Forelimb muscle (tissue), 1 donor: ENCODE data around the gene DLG4. TPM values are rescaled to one million over a fixed set of nuclear protein-coding genes. Genes with fewer than 3 reads are reported as not detected.

ENCODE experiments used
- DNase-seq: peaks from one replicate; pipeline ENCODE4 v3.0.0-alpha.2; 2013; ENCODE audit warnings: low read depth
- polyA plus RNA-seq: library from polyadenylated mRNA; unstranded; fragments of 120-200 nt; gene quantifications from one replicate; pipeline ENCODE4 v1.2.1, GENCODE V29; 2013; ENCODE audit not compliant: insufficient read length

The DLG4 gene
- polyA plus RNA-seq, 1 donor: 18.0 TPM

DNA sequence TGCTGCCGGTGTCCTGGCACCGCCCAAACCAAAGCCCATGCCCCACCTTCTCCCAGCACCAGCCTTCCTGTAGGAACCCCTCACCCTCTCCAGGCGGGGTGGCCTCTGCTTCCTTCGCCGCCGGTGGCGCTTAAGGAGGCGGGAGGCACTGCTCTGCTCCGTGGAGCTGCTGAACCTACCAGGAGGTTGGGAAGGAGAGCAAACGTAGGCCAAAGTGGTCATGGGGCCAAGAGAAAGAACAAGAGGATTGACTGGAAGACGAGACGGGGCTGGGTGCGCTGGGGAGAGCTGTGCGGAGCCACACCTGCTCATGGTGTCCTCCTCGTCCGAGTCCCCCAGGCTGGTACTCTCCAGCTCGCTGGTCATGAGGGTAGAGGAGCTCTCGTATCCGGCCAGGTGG is 9.9 kb upstream of the DLG4 start:
- DNase-seq: no peak

DNA sequence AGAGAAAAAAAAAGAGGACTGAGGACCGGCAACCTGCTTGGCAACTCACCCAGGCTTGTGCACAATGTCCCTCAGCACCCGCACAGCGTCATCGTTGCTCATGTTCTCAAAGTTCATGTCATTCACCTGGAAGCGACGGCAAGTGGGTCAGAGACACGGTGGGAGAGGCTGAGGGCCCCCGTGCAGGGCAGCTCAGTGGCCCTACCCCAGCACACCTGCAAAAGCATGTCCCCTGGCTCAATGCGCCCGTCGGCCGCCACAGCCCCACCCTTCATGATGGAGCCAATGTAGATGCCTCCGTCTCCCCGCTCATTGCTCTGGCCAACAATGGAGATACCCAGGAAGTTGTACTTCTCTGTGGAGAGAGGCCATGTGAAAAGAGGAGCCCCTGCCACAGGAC is 9.3 kb upstream of the DLG4 start:
- DNase-seq: no peak

DNA sequence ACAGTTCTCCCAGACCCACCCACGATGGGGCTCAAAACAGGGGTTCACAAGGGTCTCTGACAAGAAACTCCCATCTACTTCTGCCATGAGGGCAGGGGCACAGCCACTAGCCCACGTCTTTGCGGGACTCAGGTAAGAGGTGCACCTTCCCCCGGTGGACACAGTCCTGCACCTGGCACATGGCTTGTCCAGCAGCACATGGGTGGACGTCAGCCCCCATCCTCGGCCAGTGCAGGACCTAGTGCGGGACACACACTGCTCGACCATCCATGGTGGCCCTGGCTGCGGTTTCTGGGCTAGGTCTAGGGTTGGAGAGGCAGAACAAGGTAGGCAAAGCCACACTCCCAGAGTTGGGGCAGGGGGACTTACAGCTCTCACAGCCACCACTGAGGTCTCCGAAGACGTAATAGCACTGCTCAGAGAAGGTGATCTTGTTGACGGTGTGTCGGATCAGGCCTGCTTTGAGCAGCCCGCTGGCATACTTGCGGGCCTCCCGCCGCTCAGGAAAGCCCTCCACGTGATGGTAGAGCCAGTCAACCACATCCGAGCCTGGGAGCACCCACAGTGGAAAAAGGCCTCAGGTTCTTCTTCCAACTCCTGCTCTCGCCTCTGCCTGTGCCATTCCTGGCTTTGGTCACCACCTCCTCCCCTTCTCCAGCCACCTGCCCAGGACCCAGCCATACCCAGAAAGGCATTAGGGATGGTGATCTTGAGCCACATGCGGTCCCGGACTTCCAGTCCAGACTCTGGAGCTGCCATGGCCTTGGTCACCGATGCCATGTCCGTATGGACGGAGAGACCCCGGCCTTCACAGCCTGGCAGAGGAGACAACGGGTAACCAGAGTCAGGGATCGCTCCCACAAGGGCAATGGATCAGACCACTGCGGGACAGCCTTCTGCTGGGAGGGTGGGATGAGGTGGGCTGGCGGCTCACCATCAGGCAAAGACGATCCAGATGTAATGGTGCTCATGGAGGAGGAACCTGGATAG is 7.4 kb upstream of the DLG4 start:
- no peak for DNase-seq

DNA sequence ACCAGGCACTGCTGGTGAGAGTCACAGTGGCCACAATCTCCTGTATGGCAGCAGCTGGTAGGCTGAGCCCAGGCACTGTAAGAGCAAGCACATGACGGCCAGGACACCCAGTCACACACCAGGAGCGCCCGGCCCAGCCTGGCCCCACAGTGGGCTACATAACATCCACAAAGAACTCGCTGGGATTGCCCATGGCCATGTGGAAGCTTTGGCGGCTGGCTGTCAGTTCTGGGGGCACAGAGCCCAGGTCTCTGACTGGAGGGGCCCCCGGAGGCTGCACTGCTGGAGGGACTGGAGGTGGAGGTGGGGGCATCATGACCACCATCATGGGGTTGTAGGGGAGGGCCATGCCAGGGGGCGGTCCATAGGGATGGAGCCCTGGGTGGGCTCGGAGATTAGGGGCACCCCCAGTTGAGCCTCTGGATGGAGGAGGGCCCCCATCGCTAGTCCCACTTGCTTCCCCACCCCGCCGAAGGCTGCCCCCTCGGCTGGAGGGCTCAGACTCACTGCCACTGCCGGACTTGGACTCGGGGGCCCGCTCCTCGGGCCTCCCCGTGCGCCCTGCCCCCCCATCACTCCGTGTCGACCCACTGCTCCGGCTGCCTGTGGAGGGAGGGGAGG is 6.2 kb upstream of the DLG4 start:
- DNase-seq: no peak

DNA sequence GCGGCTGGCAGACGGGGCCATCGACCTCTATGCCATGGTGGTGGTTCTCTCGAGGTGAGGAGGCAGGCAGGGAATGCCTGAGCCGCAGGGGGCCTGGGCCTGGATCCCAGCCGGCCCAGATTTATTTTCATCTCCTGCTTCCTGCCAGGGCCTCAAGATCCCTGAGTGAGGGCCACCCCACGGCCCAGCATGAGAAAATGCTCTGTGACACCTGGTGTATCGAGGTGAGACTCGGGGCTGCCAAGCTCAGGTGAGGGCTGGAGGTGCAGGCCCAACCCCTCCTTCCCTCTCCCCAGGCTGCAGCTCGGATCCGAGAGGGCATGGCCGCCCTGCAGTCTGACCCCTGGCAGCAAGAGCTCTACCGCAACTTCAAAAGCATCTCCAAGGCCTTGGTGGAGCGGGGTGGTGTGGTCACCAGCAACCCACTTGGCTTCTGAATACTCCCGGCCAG is 5.0 kb upstream of the DLG4 start:
- no peak for DNase-seq

DNA sequence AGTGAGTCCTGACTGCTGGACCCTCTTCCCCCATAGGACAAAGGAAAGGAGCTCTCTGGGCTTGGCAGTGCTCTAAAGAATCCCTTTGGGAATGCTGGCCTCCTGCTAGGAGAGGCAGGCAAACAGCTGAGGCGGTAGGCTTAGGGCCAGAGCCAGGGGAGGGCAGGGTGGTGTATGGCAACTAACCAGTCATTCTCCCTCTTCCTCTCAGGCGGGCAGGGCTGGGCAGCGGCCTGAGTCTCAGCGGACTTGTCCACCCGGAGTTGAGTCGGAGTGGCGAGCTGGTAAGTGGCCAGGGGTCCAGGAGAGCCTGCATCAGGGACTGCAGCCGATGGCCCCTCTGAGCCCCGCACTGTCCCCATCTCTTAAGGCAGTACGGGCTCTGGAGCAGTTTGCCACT is 4.5 kb upstream of the DLG4 start:
- no peak for DNase-seq

DNA sequence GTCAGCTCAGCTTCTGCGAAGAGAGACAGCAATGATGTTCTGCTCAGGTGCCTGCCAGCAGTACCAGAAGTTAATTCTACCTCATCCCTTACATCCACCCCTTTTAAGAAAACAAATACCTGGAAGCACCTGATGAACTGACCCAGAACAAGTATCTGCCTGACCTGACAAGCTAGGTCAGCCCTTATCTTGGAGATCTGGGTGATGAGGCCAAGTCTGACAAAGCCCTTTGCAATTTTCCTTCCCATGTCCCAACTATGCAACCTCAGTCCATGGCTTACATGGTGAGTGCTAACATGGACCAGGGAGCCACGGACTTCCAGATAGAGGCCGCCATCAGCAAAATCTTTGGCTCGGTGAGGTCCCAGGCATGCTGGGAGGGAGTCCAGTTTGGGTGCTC is 3.7 kb upstream of the DLG4 start:
- no peak for DNase-seq

DNA sequence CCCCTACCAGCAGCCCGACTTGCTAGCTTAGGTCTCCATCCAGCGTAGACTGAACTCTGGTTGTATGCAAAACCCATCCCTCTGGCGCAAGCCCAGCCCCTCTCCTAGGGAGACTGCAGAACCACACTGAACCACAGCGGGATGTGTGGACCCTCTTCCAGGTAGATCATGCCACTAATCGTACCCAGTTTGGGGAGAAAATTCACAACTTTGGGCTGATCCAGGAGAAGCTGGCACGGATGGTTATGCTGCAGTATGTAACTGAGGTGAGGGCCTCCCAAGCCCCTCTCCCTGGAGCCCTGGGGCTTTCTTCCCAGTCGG is 3.3 kb upstream of the DLG4 start:
- no peak for DNase-seq

DNA sequence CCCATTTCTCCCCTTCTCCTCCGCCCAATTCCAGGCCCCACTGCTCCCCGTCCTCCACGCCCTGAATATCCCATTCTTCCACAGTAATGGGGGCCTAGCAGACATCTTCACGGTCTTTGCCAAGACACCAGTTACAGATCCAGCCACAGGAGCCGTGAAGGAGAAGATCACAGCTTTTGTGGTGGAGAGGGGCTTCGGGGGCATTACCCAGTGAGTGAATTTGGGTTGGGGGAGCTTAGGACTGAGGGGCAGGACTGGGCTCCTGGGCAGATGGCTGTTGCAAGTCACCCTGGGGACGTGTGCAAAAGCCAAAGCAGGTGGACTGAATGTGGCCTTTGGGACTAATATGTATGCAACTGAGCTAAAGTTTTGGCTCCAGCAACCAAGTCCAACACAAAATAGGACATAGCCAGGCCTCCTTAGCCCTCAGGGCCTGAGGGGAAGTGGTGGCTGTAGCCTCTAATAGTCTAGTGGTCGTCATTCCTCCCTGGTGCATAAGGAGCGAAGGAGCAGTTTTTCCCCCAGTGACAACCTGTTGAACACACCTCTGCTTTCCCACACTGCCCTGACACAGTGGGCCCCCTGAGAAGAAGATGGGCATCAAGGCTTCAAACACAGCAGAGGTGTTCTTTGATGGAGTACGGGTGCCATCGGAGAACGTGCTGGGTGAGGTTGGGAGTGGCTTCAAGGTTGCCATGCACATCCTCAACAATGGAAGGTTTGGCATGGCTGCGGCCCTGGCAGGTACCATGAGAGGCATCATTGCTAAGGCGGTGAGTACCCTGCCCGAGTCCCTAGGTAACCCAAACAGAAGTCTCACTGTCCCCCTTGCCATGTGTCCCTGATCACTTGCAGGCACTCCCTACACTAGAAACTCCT is 2.7 kb upstream of the DLG4 start:
- no peak for DNase-seq

DNA sequence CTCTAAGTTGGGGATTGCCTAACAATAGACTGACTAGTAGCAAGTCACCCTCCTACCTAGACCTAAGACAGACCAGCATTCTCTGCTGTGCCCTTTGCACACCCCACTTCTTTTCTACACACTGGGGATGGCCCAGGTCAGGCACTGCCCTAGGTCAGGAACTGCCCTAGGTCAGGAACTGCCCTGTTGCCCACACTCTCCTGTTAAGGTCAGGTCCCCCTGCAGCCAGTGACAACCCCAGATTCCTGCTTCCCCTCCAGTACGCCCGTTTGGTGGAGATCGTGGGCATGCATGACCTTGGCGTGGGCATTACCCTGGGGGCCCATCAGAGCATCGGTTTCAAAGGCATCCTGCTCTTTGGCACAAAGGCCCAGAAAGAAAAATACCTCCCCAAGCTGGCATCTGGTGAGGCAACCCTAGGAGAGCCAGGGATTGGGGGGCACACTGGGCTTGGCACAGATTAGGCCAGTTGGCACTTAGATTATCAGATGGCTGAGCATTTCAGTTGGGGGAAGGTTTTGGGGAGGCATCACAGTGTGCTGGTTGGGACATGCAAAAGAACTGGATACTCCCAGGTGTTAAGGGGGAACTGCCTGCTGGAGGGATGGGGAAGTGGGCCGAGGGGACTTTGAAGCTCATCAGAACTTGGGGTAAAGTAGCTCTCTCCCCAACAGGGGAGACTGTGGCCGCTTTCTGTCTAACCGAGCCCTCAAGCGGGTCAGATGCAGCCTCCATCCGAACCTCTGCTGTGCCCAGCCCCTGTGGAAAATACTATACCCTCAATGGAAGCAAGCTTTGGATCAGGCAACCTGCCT is 1.8 kb upstream of the DLG4 start:
- no peak for DNase-seq

DNA sequence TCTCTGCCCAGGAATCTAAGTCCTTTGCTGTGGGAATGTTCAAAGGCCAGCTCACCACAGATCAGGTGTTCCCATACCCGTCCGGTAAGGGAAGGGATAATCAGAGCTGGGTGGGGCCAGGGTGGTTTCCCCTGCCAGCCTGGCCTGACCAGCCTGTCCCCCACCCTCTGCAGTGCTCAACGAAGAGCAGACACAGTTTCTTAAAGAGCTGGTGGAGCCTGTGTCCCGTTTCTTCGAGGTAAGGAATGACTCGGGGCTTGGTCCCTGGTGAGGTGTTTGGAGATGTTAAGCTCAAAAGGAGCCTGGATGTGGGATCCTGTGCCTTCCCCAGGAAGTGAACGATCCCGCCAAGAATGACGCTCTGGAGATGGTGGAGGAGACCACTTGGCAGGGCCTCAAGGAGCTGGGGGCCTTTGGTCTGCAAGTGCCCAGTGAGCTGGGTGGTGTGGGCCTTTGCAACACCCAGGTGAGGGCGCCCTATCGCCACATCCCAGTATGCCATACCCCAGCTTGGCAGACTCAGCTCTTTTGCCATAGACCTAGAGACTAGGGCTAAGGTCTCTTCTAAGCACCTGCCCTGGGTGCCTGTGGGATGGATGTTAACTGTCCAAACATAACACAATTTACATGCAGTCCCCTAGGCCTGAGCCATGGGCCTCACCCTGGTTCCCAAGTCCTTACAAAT is 1.1 kb upstream of the DLG4 start:
- DNase-seq: no peak

DNA sequence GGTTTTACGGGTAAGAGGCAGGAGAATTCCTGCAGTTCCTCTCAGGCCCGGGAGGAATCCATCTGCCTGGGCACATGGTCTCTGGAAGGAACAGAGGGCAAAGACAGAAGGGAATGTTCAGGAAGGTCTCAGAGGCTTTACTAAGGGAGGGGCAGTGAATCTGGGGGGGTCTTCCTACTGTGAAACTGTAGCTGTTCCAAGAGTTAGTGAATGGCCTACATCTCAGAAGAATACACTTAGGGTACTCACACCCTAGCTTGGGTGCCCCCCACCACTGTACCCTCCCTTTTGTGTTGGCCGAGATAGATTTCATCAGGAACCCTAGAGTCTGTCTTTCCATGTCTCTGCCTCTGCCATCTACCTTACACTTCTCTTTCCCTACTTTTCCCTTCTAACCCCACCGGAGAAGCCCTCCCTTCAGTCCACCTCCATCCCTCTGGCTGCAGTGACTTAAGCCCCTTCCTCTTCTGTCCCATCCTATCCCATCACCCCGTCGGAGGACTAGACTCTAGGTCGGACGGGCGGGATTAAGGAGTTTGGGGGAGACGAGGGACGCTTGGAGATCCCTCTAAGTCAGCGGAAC is 316 bp downstream of the DLG4 start:
- DNase-seq: no peak

DNA sequence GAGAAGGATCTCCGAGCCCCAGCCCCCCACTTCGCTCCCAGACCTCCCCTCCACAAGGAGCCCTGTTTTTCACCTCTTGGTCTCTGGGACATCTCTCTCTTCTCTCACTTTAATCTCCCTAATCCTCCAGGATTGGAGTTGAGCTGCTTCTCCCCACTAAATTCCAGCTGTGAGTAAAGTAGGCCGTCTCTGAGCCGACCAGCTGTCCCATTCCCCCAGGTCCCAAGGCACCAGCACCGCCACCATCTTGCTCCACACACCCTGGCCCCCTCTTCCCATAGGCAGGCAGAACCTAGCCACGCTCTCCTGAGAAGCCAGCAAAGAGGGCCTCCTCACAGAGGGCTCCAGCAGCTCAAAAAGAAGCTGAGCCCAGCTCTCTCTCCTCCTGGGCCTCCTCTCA is 878 bp downstream of the DLG4 start:
- DNase-seq: no peak

DNA sequence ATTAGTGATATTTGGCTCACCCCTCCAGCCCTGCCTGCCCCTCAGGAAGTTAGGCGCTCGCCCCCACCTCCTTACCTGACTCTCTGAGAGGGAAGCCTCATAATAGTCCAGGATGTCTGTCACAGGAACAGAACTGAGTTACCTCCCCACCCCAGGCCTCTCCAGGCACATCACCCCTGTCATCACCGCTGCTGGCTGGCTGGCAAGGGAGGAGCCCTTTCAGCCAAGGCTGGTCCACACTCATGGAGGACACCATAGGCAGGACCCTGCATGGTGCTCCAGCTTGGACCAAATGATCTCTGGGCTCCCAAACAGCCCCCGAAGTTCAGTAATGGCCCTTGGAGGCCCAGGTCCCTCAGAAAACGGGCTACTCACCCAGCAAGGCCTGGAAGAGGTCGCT is 1.5 kb downstream of the DLG4 start:
- no peak for DNase-seq

DNA sequence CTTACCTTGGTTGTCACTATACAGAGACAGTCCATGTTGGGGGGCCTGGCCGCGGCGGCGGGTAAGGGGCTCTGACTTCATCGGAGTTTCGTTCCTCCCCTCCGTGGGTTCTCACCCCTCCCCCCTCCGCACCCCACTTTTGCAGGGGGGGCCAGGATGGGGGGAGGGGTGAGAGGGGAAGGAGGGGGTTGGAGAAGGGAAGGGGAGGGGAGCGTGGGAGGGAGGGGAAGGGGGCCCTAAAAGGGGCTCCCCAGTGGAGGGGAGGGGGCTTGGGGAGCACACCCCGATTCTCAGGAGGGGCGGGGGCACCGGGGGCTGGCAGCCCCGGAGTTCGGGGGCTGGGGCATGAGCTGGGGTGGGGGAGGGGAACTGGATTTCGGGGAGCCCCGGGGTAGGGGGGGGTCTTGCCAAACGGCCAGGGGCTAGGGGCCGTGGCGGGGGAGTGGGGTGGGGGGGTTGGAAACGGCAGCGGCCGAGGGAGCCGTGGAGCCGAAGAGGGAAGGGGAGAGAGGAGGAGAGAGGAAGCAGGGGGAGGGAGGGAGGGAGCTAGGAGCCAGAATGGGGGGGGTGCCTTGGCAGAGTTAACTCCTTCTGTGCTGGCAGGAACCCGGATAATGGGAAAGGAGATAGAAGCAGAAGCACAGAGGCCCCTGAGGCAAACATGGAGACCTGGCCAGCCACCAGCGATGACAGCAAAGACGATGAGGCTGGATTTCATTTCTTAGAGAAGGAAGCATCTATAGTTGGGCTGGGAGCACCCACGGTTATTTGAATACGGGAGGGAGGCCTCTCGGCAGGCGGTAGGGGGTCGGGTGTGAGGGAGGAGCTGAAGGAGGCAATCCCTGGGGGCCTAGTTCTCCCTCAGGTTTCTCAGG is 2.3 kb downstream of the DLG4 start:
- DNase-seq: no peak

DNA sequence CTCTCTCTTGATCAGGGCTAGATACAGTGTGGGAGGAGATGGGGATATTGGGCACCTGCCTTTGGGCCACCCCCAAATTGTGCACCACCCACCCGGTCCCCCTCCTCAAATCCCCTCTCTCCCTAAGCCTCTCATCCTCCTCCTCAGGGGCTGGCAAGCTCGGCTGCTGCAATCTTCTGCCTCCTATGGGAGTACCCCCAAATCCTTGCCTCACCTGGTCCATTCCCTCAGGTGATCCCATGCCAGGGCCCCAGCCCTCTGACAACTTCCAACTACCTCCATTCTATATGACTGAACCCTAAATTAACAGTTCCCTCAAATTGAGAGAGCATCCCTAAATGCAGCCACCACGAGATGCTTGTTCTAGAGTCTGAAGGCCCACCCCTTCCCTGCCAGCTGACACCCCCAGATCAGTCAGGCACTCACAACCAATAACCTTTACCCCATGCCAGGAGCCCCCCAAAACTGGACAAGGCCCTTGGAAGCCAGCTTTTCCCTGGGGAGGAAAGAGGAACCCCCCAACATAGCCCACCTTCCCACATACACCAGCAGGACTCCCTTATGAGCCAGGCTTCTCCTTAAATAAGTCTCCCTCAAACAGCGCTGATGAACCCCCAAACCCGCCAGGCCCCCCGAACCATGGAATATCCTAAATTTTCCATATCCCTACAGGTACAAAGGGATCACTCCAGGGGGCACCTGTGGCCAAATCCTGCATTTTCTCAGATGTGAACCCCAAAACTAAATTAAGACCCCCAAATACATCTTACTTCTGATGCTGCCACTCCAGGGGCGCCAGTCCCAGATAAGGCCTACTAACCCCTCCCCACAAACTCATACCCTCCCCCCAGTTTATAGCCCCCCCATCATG is 3.2 kb downstream of the DLG4 start:
- no peak for DNase-seq

DNA sequence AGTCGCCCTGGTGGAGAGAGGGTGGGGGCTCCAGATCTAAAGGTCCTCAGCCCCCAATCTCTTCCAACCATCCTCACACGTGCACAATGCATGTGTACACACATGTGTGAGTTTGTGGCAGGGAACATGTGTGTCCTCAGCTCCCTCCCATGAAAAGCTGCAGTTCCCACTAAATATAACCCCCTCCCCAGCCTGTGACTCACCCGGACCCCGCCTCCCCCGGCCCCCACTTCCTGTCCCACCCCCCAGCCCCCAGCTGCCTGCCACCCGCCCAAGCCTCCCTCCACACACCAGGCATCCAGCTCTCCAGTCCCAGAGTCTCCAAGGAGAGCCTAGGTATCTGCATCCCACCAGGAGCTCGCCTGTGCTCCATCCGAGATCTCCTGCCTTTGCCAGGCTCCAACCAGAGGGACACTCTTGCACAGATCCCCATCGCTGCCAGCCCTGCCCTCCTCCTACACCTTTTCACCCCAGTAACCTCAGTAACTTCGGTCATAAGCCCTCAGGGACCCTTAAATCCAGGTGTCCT is 3.9 kb downstream of the DLG4 start:
- no peak for DNase-seq

DNA sequence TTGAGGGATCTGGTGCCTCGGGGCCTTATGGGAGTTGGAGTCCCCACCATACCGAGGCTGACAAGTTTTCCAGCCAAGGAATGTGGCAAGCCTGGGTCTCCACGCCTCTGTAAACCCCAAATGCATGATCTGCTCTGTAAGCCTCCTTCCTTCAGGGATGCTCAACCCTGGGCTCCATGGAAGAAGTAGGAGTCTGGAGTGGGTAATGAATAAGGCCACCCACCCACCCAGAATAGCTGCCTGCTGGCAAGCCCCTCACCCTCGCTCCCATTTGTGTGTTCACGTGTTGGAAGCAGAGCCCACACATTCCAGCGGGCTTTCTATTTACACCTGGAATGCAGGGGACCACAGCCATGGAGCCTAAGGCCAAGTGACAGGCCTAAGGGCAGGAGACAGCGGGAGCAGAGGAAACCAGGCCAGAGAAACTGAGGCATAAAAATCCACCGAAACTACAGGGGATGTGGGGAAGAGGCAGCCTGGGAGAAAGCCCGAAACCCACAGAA is 4.4 kb downstream of the DLG4 start:
- no peak for DNase-seq
